Stimulated activated CD8-positive, alpha-beta memory T cell treated with anti-CD3 and anti-CD28 coated beads, Interleukin-15, amount 100 ng/mL, for 24 hours (primary cell): ENCODE measurements around the gene CCL19.

ENCODE experiments used
- DNase-seq: peaks from one replicate; pipeline ENCODE4 v3.0.0-alpha.2; 2020; ENCODE audit warnings: low read depth

CCL19 gene

GRCh38 chr9:34662526-34663302 lies 28.4 kb downstream of the CCL19 start, which contains the start of gene CCL27:
Gene CCL27, minus strand, starts transcription at chr9:34662657. Its CDS starts 24 bp downstream, at chr9:34662633.
- no peak for DNase-seq

DNA sequence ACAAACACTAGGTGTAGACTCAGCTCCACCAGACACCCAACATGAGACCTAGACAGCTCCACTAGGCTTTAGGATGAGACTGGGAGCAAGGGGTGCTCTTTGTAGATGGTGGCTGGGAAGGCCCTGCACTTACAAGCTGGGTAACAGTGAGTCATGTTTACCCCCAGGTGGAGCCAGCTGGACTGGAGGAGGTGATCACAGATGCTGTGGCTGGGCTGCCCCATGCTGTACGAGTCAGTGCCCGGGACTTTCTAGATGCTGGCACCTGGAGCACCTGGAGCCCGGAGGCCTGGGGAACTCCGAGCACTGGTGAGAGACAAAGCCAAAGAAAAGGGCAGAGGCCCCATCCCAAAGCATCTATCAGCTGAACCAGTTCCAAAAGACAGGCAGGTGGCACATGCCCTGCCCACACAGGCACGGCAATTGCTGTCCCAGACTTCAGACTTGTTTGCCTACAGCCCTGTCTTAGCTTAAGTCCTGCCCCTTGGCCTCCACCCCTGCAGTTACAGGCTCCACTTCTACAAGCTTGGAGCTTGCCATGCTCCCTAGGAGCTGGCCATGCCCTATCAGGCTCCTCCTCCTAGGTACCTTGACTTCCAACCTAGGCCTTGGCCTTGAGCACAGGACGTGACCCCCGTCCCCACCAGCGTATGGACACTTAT lies 31.4 kb downstream of the CCL19 start:
- no peak for DNase-seq

- no peak for DNase-seq
These were observed 32.6 kb downstream of the CCL19 start for GRCh38 chr9:34658461-34658860.

DNA sequence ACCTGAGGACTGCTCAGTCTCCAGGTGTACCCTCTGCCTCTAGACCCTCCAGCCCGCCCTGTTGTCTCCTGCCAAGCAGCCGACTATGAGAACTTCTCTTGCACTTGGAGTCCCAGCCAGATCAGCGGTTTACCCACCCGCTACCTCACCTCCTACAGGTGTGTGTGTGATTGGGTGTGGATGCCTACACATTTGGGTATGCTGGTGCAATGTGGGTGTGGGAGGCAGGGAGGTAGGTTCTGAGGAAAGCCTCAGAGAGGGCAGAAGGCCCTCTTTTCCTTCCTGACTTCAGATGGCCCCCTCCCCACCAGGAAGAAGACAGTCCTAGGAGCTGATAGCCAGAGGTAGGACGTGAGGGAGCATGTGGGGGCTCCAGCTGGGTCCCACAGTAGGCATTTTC lies 34.1 kb downstream of the CCL19 start:
- DNase-seq: no peak

DNA sequence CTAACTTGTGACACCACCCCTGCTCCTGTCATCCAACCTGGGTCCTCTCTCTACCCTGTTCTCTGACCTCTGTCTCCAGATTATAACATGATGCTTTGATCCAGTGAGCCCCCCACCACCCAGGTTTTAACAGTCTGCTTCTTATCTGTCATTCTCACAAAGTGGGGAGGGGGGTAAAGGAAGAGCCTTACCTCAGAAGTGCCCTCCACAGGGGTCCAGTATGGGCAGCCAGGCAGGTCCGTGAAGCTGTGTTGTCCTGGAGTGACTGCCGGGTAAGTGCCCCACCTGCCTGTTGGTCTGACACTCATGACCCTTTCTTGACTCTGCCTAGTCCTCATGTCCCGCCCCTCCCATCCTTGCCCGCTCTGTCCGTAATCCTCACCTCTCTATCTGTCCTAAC lies 35.7 kb downstream of the CCL19 start:
- DNase-seq: no peak

- no peak for DNase-seq
These were observed 36.6 kb downstream of the CCL19 start for GRCh38 chr9:34654323-34655051.

GRCh38 chr9:34653151-34654072 lies 37.7 kb downstream of the CCL19 start:
- no peak for DNase-seq

DNA sequence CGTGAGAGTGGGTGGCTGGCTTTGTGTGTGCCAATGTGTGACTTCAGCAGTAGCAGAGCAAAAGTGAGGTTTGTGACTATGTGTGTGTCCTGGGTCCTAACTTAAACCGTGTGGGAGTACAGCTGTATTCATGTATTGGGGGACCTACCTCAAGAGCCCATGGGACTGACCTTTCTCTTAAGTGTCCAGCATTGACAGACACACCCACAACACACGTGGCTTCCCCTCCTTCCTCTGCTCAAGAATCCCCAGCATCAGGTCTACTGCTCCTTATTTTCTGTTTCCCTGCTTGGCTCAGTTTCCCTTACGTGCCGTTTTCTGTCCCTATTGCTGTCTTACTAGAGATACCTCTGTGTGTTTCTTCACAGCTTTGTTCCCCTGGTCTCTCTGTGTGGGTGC lies 38.5 kb downstream of the CCL19 start:
- DNase-seq: no peak

- DNase-seq: no peak
These were observed 39.0 kb downstream of the CCL19 start, which contains the start of gene IL11RA for GRCh38 chr9:34651876-34652601. Gene IL11RA, plus strand, starts transcription at chr9:34652185. Its CDS starts 3,033 bp downstream, at chr9:34655218.

DNA sequence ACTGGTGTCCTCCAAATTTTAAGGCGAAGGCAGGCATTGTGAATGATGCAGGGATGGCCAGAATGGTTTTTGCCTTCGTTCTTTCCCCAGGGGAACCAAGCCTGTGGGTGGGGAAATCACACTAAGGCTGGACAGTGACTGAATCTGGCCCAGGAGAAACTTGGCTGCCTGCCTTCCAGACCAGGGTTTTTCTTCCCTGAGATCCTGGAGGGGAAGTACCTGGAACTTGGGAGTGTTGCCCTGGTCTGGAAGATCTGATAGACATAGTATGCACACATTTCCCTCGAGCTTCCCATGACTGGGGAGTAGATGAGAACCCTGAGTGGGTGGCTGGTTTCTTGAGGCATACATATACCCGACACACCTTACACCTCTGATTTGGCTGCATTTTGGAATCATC lies 39.8 kb downstream of the CCL19 start:
- no peak for DNase-seq

- no peak for DNase-seq
These were observed 40.3 kb downstream of the CCL19 start for GRCh38 chr9:34650816-34651215.

DNA sequence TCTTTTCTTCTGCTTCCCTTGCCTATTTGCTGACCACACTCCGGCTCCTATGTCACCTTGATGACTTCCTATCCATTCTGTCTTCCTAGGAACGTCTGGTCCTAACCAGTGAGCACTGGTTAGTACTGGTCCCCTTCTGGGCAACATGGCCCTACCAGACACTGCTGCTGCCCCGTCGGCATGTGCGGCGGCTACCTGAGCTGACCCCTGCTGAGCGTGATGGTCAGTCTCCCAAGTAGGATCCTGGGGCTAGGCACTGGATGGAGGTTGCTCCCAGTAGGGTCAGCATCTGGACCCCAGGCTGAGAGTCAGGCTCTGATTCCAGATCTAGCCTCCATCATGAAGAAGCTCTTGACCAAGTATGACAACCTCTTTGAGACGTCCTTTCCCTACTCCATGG lies 42.4 kb downstream of the CCL19 start:
- no peak for DNase-seq

DNA sequence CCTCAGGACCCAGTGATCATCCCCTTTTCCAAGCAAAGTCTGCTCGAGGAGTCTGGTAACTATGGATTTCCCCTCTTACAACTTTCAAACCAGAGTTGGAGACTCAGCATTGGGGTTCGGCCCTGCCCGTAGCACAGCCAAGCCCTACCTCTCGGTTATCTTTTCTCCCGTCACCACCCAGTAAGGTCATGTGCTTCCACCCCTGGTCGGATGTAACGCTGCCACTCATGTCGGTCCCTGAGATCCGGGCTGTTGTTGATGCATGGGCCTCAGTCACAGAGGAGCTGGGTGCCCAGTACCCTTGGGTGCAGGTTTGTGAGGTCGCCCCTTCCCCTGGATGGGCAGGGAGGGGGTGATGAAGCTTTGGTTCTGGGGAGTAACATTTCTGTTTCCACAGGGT lies 43.4 kb downstream of the CCL19 start:
- DNase-seq: no peak

DNA sequence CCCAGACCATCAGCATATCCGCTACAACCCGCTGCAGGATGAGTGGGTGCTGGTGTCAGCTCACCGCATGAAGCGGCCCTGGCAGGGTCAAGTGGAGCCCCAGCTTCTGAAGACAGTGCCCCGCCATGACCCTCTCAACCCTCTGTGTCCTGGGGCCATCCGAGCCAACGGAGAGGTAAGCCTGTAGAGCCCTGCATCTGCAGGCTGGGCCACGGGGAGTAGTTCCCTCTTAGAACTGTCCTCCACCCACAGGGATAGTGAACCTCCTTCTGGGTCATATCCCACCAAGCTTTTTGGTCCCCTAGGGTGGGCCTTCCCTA lies 44.0 kb downstream of the CCL19 start:
- no peak for DNase-seq

- DNase-seq: peak; percentile 89
These were observed 44.6 kb downstream of the CCL19 start, which contains the start of gene GALT for GRCh38 chr9:34646211-34647083. Gene GALT, plus strand, starts transcription at chr9:34646675. Its CDS starts 30 bp downstream, at chr9:34646705.

DNA sequence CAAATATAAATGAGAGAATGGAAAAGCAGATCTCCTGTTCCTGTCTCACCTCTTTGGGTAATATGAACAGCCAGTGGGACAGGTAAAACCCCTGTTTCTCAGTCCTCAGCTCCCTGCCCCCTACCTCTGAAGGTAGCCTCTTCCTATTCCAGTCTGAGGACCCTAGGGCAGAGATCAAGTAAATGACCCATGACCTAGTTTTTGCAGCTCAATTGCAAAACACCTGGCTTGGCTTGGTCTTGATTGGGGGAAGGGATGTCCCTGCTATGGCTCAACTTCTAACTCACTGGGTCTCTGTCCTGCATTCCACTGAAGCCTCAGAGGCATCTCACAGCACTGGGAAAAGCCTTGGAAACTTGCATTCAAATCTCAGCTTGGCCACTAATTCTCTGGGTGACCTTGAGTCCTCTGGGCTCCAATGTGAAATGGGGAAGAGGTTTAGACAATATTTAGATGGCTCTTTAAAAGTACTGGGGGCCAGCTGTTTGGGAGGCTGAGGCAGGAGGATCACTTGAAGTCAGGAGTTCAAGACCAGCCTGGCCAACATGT lies 46.2 kb downstream of the CCL19 start:
- DNase-seq: no peak

- DNase-seq: no peak
These were observed 48.4 kb downstream of the CCL19 start for GRCh38 chr9:34642679-34643078.
